ENCODE data around the gene ZNF516. TPM values are rescaled to one million over a fixed set of nuclear protein-coding genes. Genes with fewer than 3 reads are reported as not detected.

The ZNF516 gene
- total RNA-seq, 1 donor from 2014 or later: 28.0 TPM

- Histone ChIP-seq H3K4me1 (peaks cover 12% of the 10 kb centered on the region), H3K9me3 (no peaks in the 10 kb centered on the region), H3K27me3 (no peaks in the 10 kb centered on the region), H3K36me3 (no peaks in the 10 kb centered on the region), H3K4me3 (no peak overlapping the region), H3K27ac (no peak overlapping the region)
- ATAC-seq: no peak
- intact Hi-C loops (cut with DNase I): no loop called here
- TF ChIP-seq, protein P1, sequence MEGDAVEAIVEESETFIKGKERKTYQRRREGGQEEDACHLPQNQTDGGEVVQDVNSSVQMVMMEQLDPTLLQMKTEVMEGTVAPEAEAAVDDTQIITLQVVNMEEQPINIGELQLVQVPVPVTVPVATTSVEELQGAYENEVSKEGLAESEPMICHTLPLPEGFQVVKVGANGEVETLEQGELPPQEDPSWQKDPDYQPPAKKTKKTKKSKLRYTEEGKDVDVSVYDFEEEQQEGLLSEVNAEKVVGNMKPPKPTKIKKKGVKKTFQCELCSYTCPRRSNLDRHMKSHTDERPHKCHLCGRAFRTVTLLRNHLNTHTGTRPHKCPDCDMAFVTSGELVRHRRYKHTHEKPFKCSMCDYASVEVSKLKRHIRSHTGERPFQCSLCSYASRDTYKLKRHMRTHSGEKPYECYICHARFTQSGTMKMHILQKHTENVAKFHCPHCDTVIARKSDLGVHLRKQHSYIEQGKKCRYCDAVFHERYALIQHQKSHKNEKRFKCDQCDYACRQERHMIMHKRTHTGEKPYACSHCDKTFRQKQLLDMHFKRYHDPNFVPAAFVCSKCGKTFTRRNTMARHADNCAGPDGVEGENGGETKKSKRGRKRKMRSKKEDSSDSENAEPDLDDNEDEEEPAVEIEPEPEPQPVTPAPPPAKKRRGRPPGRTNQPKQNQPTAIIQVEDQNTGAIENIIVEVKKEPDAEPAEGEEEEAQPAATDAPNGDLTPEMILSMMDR (IDR thresholded peaks at IDR 0.05): no peak
- no peak for DNase-seq
These were observed 29.2 kb downstream of the ZNF516 start for GRCh38 chr18:76465630-76466409.

- Histone ChIP-seq H3K27me3 (no peaks in the 10 kb centered on the region), H3K36me3 (no peaks in the 10 kb centered on the region), H3K4me1 (peaks cover 12% of the 10 kb centered on the region), H3K4me3 (no peak overlapping the region), H3K27ac (no peak overlapping the region), H3K9me3 (no peaks in the 10 kb centered on the region)
- ATAC-seq: no peak
- TF ChIP-seq, protein P1 (IDR thresholded peaks at IDR 0.05): no peak
- no peak for DNase-seq
- intact Hi-C loops (cut with DNase I): no loop called here
These were observed 30.5 kb downstream of the ZNF516 start for GRCh38 chr18:76464281-76465259.

DNA sequence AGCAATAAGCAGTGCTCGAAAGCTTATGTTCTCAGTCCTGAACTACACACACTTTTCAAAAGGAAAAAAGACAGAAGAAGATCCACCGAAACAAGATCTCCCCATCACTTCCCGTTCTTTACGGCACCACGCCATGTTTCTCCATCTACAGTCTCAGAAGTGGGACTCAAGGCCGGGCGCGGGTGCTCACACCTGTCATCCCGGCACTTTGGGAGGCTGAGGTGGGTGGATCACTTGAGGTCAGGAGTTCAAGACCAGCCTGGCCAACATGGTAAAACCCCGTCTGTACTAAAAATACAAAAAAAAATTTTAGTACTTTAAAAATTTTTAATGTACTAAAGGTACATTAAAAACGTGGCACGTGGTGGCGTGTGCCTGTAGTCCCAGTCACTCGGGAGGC lies 31.2 kb downstream of the ZNF516 start:
- Histone ChIP-seq H3K9me3 (no peaks in the 10 kb centered on the region), H3K27me3 (no peaks in the 10 kb centered on the region), H3K4me1 (peaks cover 17% of the 10 kb centered on the region), H3K36me3 (no peaks in the 10 kb centered on the region), H3K4me3 (no peak overlapping the region), H3K27ac (no peak overlapping the region)
- ATAC-seq (no peak), DNase-seq (no peak)
- TF ChIP-seq, protein P1 (IDR thresholded peaks at IDR 0.05): no peak
- intact Hi-C loops (cut with DNase I): no loop called here

- no peak for DNase-seq
- no peak overlapping the region for H3K27ac ChIP-seq
These were observed 31.7 kb downstream of the ZNF516 start for GRCh38 chr18:76463358-76463757.

DNA sequence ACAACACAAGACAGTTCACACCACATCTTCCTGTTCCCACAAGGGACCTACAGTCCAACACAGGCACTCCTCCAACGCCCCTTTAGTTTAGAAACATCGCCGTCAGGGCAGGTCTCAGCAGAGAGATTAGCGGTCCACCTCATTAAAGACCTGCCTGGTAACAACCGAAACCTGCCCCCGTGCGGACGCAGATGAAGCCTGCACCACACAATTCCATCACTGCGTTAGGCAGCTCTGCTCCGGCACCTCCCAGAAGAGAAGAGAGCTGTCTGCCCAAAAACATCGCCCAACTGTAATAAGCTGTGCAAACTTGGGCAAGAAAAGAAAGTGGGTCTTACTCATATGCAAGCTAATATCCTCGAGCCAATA lies 32.7 kb downstream of the ZNF516 start:
- intact Hi-C loops (cut with DNase I): no loop called here
- DNase-seq: no peak

More at GRCh38 chr18:76463358-76463757, 31.7 kb downstream of the ZNF516 start:
- no peaks in the 10 kb centered on the region for H3K27me3 ChIP-seq
- H3K36me3 ChIP-seq: no peaks in the 10 kb centered on the region
- TF ChIP-seq, protein P1 (IDR thresholded peaks at IDR 0.05): no peak
- H3K9me3 ChIP-seq: no peaks in the 10 kb centered on the region
- no peak overlapping the region for H3K4me3 ChIP-seq
- H3K4me1 ChIP-seq: peaks cover 17% of the 10 kb centered on the region
- intact Hi-C loops (cut with DNase I): no loop called here
- ATAC-seq: no peak

More for the DNA sequence above, 32.7 kb downstream of the ZNF516 start:
- Histone ChIP-seq H3K4me3 (no peak overlapping the region), H3K27ac (no peak overlapping the region), H3K9me3 (no peaks in the 10 kb centered on the region), H3K27me3 (no peaks in the 10 kb centered on the region), H3K4me1 (peaks cover 6% of the 10 kb centered on the region), H3K36me3 (no peaks in the 10 kb centered on the region)
- ATAC-seq: no peak
- TF ChIP-seq, protein P1 (IDR thresholded peaks at IDR 0.05): no peak

Data from upper lobe of right lung (tissue), 1 donor.